ENCODE results near the gene C10orf90. TPM values are rescaled to one million over a fixed set of nuclear protein-coding genes. Genes with fewer than 3 reads are reported as not detected.

The C10orf90 gene
- total RNA-seq, 1 experiment from 2014 or later, result not detected

GRCh38 chr10:126665207-126665606 is 5.3 kb downstream of the C10orf90 start:
- H3K9me3 ChIP-seq (ENCODE audit: control insufficient read depth, low read depth, low read length), result no peaks in the 10 kb centered on the region
- no peak overlapping the region for H3K56ac ChIP-seq (ENCODE audit: insufficient read length, low read depth, low read length)
- no peaks in the 10 kb centered on the region; a peak in 1 of 7 replicates for H3K36me3 Mint-ChIP-seq (ENCODE audit: insufficient read depth in 1 of 3, low read depth in 3 of 3)
- H2BK15ac ChIP-seq (ENCODE audit: low read depth, low read length), result no peak overlapping the region
- peaks cover 2% of the 10 kb centered on the region for H3K23me2 ChIP-seq (ENCODE audit: insufficient read length, low read depth, low read length, poor library complexity, severe bottlenecking)
- H2BK12ac ChIP-seq (ENCODE audit: insufficient read length, low read depth, low read length), result no peak overlapping the region
- no peak overlapping the region for H2AFZ ChIP-seq (ENCODE audit: low read length)
- H4K8ac ChIP-seq (replicated peaks; ENCODE audit: insufficient read length, low read depth, low read length), result no peak overlapping the region
- no peak for DNase-seq
- no peak overlapping the region for H3K23ac ChIP-seq (ENCODE audit: insufficient read length, low read depth, low read length)
- H3K18ac ChIP-seq (ENCODE audit: insufficient read length, low read depth, low read length), result no peak overlapping the region
- H4K5ac ChIP-seq (ENCODE audit: insufficient read length, low read depth, low read length), result no peak overlapping the region
- no peak overlapping the region for H3K9ac ChIP-seq (ENCODE audit: extremely low read depth, insufficient read length, low read length)
- H3K4me3 Mint-ChIP-seq, result no peak overlapping the region
- WGBS (ENCODE audit: extremely low coverage, insufficient read length, low lambda C conversion rate), result no CpG with 5 or more reads among the region's 4 CpGs
- H2BK5ac ChIP-seq (ENCODE audit: insufficient read length, low read length), result no peak overlapping the region
- H3K79me1 ChIP-seq (ENCODE audit: insufficient read depth, low read depth, low read length, poor library complexity, severe bottlenecking), result no peaks in the 10 kb centered on the region
- no peak overlapping the region for H2AK5ac ChIP-seq (ENCODE audit: insufficient read length, low read length)
- H3K27ac ChIP-seq (ENCODE audit: insufficient read length, low read depth, low read length), result no peak overlapping the region
- no peak overlapping the region for H3K27ac Mint-ChIP-seq
- peaks cover 4% of the 10 kb centered on the region for H3K27me3 Mint-ChIP-seq (ENCODE audit: low read depth)
- TF ChIP-seq CTCF (conservative IDR thresholded peaks at IDR 0.05), result no peak
- H3K4me1 ChIP-seq (ENCODE audit: insufficient read depth, low read length), result peaks cover 1% of the 10 kb centered on the region; the same call in 1 of the 2 replicates
- no peak overlapping the region for H3T11ph ChIP-seq (ENCODE audit: low read length)
- no peak overlapping the region for H3K4me2 ChIP-seq (ENCODE audit: insufficient read depth, insufficient read length, low read length)
- H4K20me1 ChIP-seq (ENCODE audit: control insufficient read depth, insufficient read depth, insufficient read length), result no peaks in the 10 kb centered on the region
- no peaks in the 10 kb centered on the region for H3K27me3 ChIP-seq (ENCODE audit: insufficient read depth, low read length)
- no peaks in the 10 kb centered on the region for H3K79me2 ChIP-seq (ENCODE audit: insufficient read depth, low read length)
- no peak overlapping the region for H2BK20ac ChIP-seq (ENCODE audit: low read depth, low read length, poor library complexity, severe bottlenecking)
- no peak overlapping the region for H2BK120ac ChIP-seq (ENCODE audit: low read depth, low read length, poor library complexity, severe bottlenecking)
- H3K4me1 Mint-ChIP-seq, result 0 out of 4 replicates have a peak, but pooled peaks cover 0 to 2% of the 10 kb centered on the region in 2 experiments
- no peak overlapping the region for H4K91ac ChIP-seq (ENCODE audit: insufficient read length, low read depth, low read length)
- no peak overlapping the region; the same call in 1 of the 2 replicates for H3K14ac ChIP-seq (ENCODE audit: insufficient read depth, low read length)
- no peaks in the 10 kb centered on the region for H3K9me3 Mint-ChIP-seq
- no peak overlapping the region for H3K4ac ChIP-seq (ENCODE audit: low read depth, low read length)

Measured in H9 (cell line).